Mesothelial cell of epicardium (in vitro differentiated cells): ENCODE data around the gene DEFB112. TPM values are rescaled to one million over a fixed set of nuclear protein-coding genes. Genes with fewer than 3 reads are reported as not detected.

Source experiments
- DNase-seq, 2 experiments: peaks; one replicate each; pipeline ENCODE4 v3.0.0; 2021; ENCODE audit warnings: low spot score in 2 of 2; ENCODE audit not compliant: unreplicated experiment in 2 of 2
- H3K27ac Mint-ChIP-seq: 2 replicates; pipeline ENCODE4 v1.8.0; 2021; ENCODE audit warnings: mixed read lengths
- H3K27me3 Mint-ChIP-seq: 2 replicates; pipeline ENCODE4 v1.8.0; 2021; ENCODE audit warnings: low read depth, mixed read lengths
- H3K36me3 Mint-ChIP-seq: 2 replicates; pipeline ENCODE4 v1.8.0; 2021; ENCODE audit warnings: mixed read lengths
- H3K4me1 Mint-ChIP-seq: 2 replicates; pipeline ENCODE4 v1.8.0; 2021; ENCODE audit warnings: mixed read lengths
- H3K4me3 Mint-ChIP-seq: 2 replicates; pipeline ENCODE4 v1.8.0; 2021; ENCODE audit warnings: mild to moderate bottlenecking, moderate library complexity, mixed read lengths
- H3K9me3 Mint-ChIP-seq: 2 replicates; pipeline ENCODE4 v1.8.0; 2021; ENCODE audit warnings: mixed read lengths
- CTCF ChIP-seq: fragments of 200-600 bp; sonication (generic); IDR thresholded peaks from one replicate; pipeline ENCODE4 v1.5.0; 2021; ENCODE audit warnings: antibody characterized with exemption; ENCODE audit not compliant: unreplicated experiment
- total RNA-seq: library from RNA; stranded (reverse); gene quantifications from 3 replicates; pipeline ENCODE4 v1.2.1, GENCODE V29; 2021

DEFB112 gene, protein sequence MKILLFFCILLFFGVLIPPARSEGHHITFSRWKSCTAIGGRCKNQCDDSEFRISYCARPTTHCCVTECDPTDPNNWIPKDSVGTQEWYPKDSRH
- total RNA-seq: not detected in 3 replicates

DNA sequence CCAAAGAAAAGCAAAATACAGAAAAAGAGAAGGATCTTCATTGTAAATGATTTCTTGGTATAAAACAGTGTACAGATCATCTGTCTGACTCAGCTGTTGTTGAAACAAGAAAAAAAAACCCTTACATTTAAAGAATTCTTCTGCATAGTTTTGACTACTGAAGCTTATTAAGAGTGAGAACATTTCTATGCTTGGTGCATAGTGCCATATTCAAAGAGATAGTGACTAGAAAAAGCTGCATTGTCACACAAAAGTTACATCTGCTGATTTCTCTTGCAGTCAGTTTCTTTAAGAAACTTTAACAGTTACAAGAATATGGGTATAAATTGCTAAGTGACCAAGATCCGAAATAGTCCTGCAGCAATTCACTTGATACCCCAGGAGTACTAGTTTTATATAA is at the start of gene DEFB112:
DEFB112 (minus strand) TSS at position 101 of the 400 bp plus-strand sequence; CDS start at position 41, 60 bp downstream.
- Mint-ChIP-seq H3K4me1 (no peaks in the 10 kb centered on the region), H3K4me3 (no peak within 1 kb of the TSS), H3K9me3 (no peaks in the 10 kb centered on the region), H3K36me3 (no peaks in the 10 kb centered on the region), H3K27me3 (peaks cover 6% of the 10 kb centered on the region), H3K27ac (no peak within 1 kb of the TSS)
- no peak for TF ChIP-seq CTCF
- no peak for DNase-seq

DNA sequence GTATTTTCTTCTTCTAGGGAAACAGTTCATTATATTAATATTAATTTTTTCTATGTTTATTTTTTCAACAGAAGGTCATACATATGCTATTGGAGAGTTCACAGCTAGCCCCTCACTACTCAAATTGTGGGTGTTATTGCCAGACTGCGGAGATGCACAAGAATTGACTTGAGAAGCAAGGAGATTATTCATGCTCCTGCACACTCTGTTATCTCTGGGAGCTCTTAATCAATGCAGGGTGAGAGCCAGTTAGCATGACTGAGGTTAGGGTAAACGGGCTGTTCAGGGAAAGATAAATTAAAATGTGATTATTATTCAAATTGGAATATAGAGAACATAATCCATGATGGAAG is 48.9 kb upstream of the DEFB112 start:
- Mint-ChIP-seq H3K27me3 (peaks cover 30% of the 10 kb centered on the region), H3K4me1 (no peaks in the 10 kb centered on the region)

DNA sequence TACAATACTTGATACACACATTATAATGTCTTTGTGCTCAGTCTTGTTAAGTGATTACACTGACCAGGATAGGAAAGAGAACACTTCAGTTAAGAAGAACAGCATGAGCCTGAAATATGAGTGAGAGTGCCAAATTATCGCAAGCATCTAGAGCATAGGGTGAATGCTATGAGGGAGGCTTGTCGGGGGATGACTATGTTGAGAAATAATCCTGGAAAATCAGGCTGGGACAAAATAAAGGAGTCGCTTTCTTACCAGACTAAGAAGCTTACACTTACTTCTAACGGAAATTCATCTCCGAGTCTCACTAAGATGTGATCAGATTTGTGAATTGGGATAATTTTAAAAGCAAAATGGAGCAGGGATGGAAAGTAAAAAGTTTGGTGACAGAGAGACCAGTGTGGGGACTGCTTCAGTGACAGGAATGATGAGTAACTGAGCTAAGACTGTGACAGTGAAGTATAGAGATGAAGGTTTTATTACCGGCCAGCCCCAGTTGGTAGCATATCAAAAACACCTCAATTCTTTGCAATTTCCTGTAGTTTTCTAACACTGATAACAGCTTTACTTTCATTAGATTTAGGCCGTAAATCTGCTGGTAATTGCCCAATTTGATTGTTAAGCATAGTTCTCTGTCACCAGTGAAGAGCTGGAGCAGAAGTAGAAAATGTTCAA is 48.4 kb upstream of the DEFB112 start:
- H3K4me1 Mint-ChIP-seq: no peaks in the 10 kb centered on the region
- no peaks in the 10 kb centered on the region for H3K9me3 Mint-ChIP-seq
- no peak overlapping the region for H3K4me3 Mint-ChIP-seq
- TF ChIP-seq CTCF: no peak
- H3K27ac Mint-ChIP-seq: no peak overlapping the region
- H3K36me3 Mint-ChIP-seq: no peaks in the 10 kb centered on the region
- H3K27me3 Mint-ChIP-seq: peaks cover 25% of the 10 kb centered on the region
- DNase-seq: no peak

More for the DNA sequence above, 48.9 kb upstream of the DEFB112 start:
- no peak for DNase-seq
- Mint-ChIP-seq H3K36me3 (no peaks in the 10 kb centered on the region), H3K27ac (no peak overlapping the region), H3K4me3 (no peak overlapping the region), H3K9me3 (no peaks in the 10 kb centered on the region)
- no peak for TF ChIP-seq CTCF

GRCh38 chr6:50096296-50096695 is 46.6 kb upstream of the DEFB112 start:
- Mint-ChIP-seq H3K27ac (no peak overlapping the region), H3K36me3 (no peaks in the 10 kb centered on the region), H3K4me1 (no peaks in the 10 kb centered on the region), H3K9me3 (no peaks in the 10 kb centered on the region), H3K4me3 (no peak overlapping the region), H3K27me3 (peaks cover 13% of the 10 kb centered on the region)
- DNase-seq: no peak
- no peak for TF ChIP-seq CTCF

DNA sequence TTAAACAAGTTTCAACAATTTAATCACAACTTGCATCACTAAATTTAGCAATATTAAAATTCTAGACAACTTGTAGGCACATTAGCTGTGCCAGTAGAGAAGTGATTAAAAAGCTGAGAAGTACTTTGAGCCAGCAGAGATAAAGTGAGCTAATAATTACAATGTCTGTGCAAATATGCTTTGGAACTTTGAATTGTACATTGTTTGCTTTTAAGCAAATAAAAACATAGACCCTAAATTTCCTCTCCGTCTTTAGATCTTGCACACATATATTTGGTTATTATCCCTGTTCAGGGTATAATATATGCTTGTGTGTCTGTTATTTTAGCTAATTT is 44.2 kb upstream of the DEFB112 start:
- Mint-ChIP-seq H3K4me1 (no peaks in the 10 kb centered on the region), H3K36me3 (no peaks in the 10 kb centered on the region), H3K27ac (no peak overlapping the region), H3K4me3 (no peak overlapping the region), H3K9me3 (no peaks in the 10 kb centered on the region), H3K27me3 (peaks cover 8% of the 10 kb centered on the region)
- DNase-seq: no peak
- no peak for TF ChIP-seq CTCF
